Upper lobe of left lung (tissue), 4 donors: Measurements from ENCODE around the gene AGPAT4.

ENCODE experiments used
- CTCF ChIP-seq, 6 experiments: fragments of 450-650 bp in 4 of 6; fragments of 200-600 bp in 2 of 6; sonication (generic) in 2 of 6; IDR thresholded peaks; one replicate each; pipeline ENCODE4 v1.5.1; 2016 to 2019; ENCODE audit warnings: antibody characterized with exemption in 6 of 6
- POLR2A ChIP-seq, 4 donors: fragments of 450-650 bp; IDR thresholded peaks; one replicate each; pipeline ENCODE4 v1.5.1; 2016 to 2017; ENCODE audit warnings: antibody characterized with exemption in 4 of 4, mild to moderate bottlenecking in 2 of 4
- POLR2AphosphoS5 ChIP-seq, 2 donors: sonication (generic); formaldehyde crosslinking; IDR thresholded peaks; one replicate each; pipeline ENCODE4 v1.5.1; 2017; ENCODE audit warnings: antibody characterized with exemption in 2 of 2

DNA sequence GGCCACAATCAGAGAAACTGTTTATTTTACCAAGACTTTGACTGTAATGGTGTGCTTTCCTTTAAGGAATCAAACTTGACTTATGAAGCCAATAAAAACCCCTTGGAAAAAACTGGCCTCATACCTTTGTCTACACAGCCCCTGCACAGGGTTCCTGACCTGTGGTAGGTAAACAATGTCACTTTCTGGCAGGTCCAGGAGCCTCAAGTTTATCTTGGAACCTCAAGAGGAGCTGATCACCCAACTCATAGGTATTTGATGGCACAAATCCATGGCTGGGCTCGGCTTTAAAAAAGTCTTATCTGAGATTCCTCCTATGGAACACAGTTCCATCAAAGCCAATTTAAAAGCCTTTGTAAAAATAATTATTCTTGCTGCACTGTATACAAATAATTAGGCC lies 61.0 kb downstream of the AGPAT4 start:
- TF ChIP-seq CTCF (IDR thresholded peaks at IDR 0.05) (no peak), POLR2AphosphoS5 (IDR thresholded peaks at IDR 0.05) (no peak), POLR2A (IDR thresholded peaks at IDR 0.05) (no peak)
